ENCODE results near the gene FASTKD1.
"Not testable (repeated sequence)": the region's sequence is repeated elsewhere in the genome, so short reads cannot be mapped to it uniquely, and the experiment has no call there.

- not testable (repeated sequence) for TF ChIP-seq CTCF (conservative IDR thresholded peaks at IDR 0.05; ENCODE audit: low read depth, low read length); EZH2 (IDR thresholded peaks at IDR 0.05; ENCODE audit: low read length, unreplicated experiment); EZH2phosphoT487 (IDR thresholded peaks at IDR 0.05; ENCODE audit: borderline replicate concordance, low read length)
Observed at GRCh38 chr2:169596546-169596945, 22.9 kb upstream of the FASTKD1 start.

Data from PC-3 (cell line).